Measurements from ENCODE around the gene MFAP4. TPM values are rescaled to one million over a fixed set of nuclear protein-coding genes. Genes with fewer than 3 reads are reported as not detected.

MFAP4 gene
- 119 TPM for total RNA-seq

GRCh38 chr17:19386974-19387920, at the start of gene MFAP4:
TSS of gene MFAP4 (minus strand) at chr17:19387190. CDS start at chr17:19387155, 35 bp downstream.
- DNase-seq (ENCODE audit: low spot score), result peak; percentile 83

- no peak for DNase-seq (ENCODE audit: low spot score)
Observed at GRCh38 chr17:19433727-19434340, 46.8 kb upstream of the MFAP4 start.

GRCh38 chr17:19433255-19433654, 46.3 kb upstream of the MFAP4 start:
- no peak for DNase-seq (ENCODE audit: low spot score)

GRCh38 chr17:19431691-19432090, 44.7 kb upstream of the MFAP4 start:
- DNase-seq (ENCODE audit: low spot score), result no peak

GRCh38 chr17:19426631-19427030, 39.6 kb upstream of the MFAP4 start:
- DNase-seq (ENCODE audit: low spot score), result no peak

- DNase-seq (ENCODE audit: low spot score), result peak; percentile 38
Observed at GRCh38 chr17:19424934-19425868, 38.2 kb upstream of the MFAP4 start.

GRCh38 chr17:19421926-19422325, 34.9 kb upstream of the MFAP4 start:
- DNase-seq (ENCODE audit: low spot score), result peak; percentile 19

- DNase-seq (ENCODE audit: low spot score), result no peak
Observed at GRCh38 chr17:19421219-19421618, 34.2 kb upstream of the MFAP4 start.

- DNase-seq (ENCODE audit: low spot score), result no peak
Observed at GRCh38 chr17:19418251-19418992, 31.4 kb upstream of the MFAP4 start.

- DNase-seq (ENCODE audit: low spot score), result no peak
Observed at GRCh38 chr17:19417611-19418010, 30.6 kb upstream of the MFAP4 start.

- DNase-seq (ENCODE audit: low spot score), result no peak
Observed at GRCh38 chr17:19415806-19416775, 29.1 kb upstream of the MFAP4 start.

GRCh38 chr17:19415311-19415710, 28.3 kb upstream of the MFAP4 start:
- no peak for DNase-seq (ENCODE audit: low spot score)

- DNase-seq (ENCODE audit: low spot score), result no peak
Observed at GRCh38 chr17:19414396-19415280, 27.6 kb upstream of the MFAP4 start.

- DNase-seq (ENCODE audit: low spot score), result no peak
Observed at GRCh38 chr17:19413761-19414160, 26.8 kb upstream of the MFAP4 start.

- DNase-seq (ENCODE audit: low spot score), result no peak
Observed at GRCh38 chr17:19412984-19413383, 26.0 kb upstream of the MFAP4 start.

- DNase-seq (ENCODE audit: low spot score), result no peak
Observed at GRCh38 chr17:19412510-19412909, 25.5 kb upstream of the MFAP4 start.

- no peak for DNase-seq (ENCODE audit: low spot score)
Observed at GRCh38 chr17:19411631-19412030, 24.6 kb upstream of the MFAP4 start.

- DNase-seq (ENCODE audit: low spot score), result no peak
Observed at GRCh38 chr17:19410875-19411620, 24.1 kb upstream of the MFAP4 start, which contains the start of gene RNF112. TSS of gene RNF112 (plus strand) at chr17:19411232. CDS start at chr17:19411409, 177 bp downstream.

All from ureter (tissue), 1 donor.